ENCODE results near the gene DES.
A peak's percentile ranks its signal among the peaks of the same experiment; 100 is the strongest.

The DES gene

GRCh38 chr2:219438453-219438852 lies 20.3 kb downstream of the DES start:
- DNase-seq (ENCODE audit: low spot score): no peak

- DNase-seq (ENCODE audit: low spot score): no peak
Observed at GRCh38 chr2:219439506-219439905, 21.3 kb downstream of the DES start.

GRCh38 chr2:219440388-219441256 lies 22.4 kb downstream of the DES start:
- no peak for DNase-seq (ENCODE audit: low spot score)

GRCh38 chr2:219441451-219442255 lies 23.5 kb downstream of the DES start:
- DNase-seq (ENCODE audit: low spot score): peak; percentile 46

- DNase-seq (ENCODE audit: low spot score): no peak
Observed at GRCh38 chr2:219442256-219443015, 24.3 kb downstream of the DES start.

GRCh38 chr2:219443016-219443696 lies 25.0 kb downstream of the DES start:
- no peak for DNase-seq (ENCODE audit: low spot score)

GRCh38 chr2:219443697-219444023 lies 25.5 kb downstream of the DES start:
- DNase-seq (ENCODE audit: low spot score): no peak

GRCh38 chr2:219444566-219445091 lies 26.5 kb downstream of the DES start:
- DNase-seq (ENCODE audit: low spot score): no peak

- no peak for DNase-seq (ENCODE audit: low spot score)
Observed at GRCh38 chr2:219445220-219445640, 27.1 kb downstream of the DES start.

GRCh38 chr2:219446101-219446504 lies 27.9 kb downstream of the DES start:
- no peak for DNase-seq (ENCODE audit: low spot score)

GRCh38 chr2:219446689-219447088 lies 28.5 kb downstream of the DES start:
- DNase-seq (ENCODE audit: low spot score): no peak

- no peak for DNase-seq (ENCODE audit: low spot score)
Observed at GRCh38 chr2:219447242-219448098, 29.3 kb downstream of the DES start.

- DNase-seq (ENCODE audit: low spot score): no peak
Observed at GRCh38 chr2:219448099-219448775, 30.1 kb downstream of the DES start.

- no peak for DNase-seq (ENCODE audit: low spot score)
Observed at GRCh38 chr2:219448776-219449341, 30.7 kb downstream of the DES start.

GRCh38 chr2:219449609-219450008 lies 31.4 kb downstream of the DES start:
- DNase-seq (ENCODE audit: low spot score): no peak

GRCh38 chr2:219451661-219452360 lies 33.6 kb downstream of the DES start:
- DNase-seq (ENCODE audit: low spot score): no peak

GRCh38 chr2:219452361-219453317 lies 34.5 kb downstream of the DES start:
- no peak for DNase-seq (ENCODE audit: low spot score)

Measured in CD4-positive, alpha-beta T cell treated with Interleukin-2 at 100 ng/mL for 4 hours (primary cell).